NCI-H446 treated with DMSO at 0.1 percent for 48 hours (cell line): ENCODE measurements around the gene TSC22D1.

Source experiments
- DNase-seq: peaks from one replicate; lab custom pipeline; 2025; lab: John Stamatoyannopoulos, UW

Gene TSC22D1

GRCh38 chr13:44403461-44404056 is 172.6 kb downstream of the TSC22D1 start:
- no peak for DNase-seq

GRCh38 chr13:44402899-44403445 is 173.2 kb downstream of the TSC22D1 start:
- no peak for DNase-seq

GRCh38 chr13:44401577-44401976 is 174.6 kb downstream of the TSC22D1 start:
- DNase-seq, result no peak

- DNase-seq, result no peak
Observed at GRCh38 chr13:44400736-44401135, 175.4 kb downstream of the TSC22D1 start.

- no peak for DNase-seq
Observed at GRCh38 chr13:44399074-44399473, 177.1 kb downstream of the TSC22D1 start.

GRCh38 chr13:44398606-44399005 is 177.5 kb downstream of the TSC22D1 start:
- no peak for DNase-seq

GRCh38 chr13:44397766-44398223 is 178.3 kb downstream of the TSC22D1 start:
- DNase-seq, result no peak

- no peak for DNase-seq
Observed at GRCh38 chr13:44396701-44397580, 179.2 kb downstream of the TSC22D1 start.

- no peak for DNase-seq
Observed at GRCh38 chr13:44395976-44396694, 180.0 kb downstream of the TSC22D1 start.

GRCh38 chr13:44394658-44395057 is 181.5 kb downstream of the TSC22D1 start:
- DNase-seq, result no peak

GRCh38 chr13:44393391-44393790 is 182.7 kb downstream of the TSC22D1 start:
- no peak for DNase-seq

GRCh38 chr13:44389876-44390275 is 186.3 kb downstream of the TSC22D1 start:
- DNase-seq, result no peak

GRCh38 chr13:44389060-44389666 is 187.0 kb downstream of the TSC22D1 start:
- DNase-seq, result no peak

- DNase-seq, result no peak
Observed at GRCh38 chr13:44388427-44389059, 187.6 kb downstream of the TSC22D1 start.

GRCh38 chr13:44386913-44387556 is 189.1 kb downstream of the TSC22D1 start:
- no peak for DNase-seq

GRCh38 chr13:44385847-44386246 is 190.3 kb downstream of the TSC22D1 start:
- no peak for DNase-seq

GRCh38 chr13:44385401-44385800 is 190.7 kb downstream of the TSC22D1 start:
- no peak for DNase-seq

- DNase-seq, result no peak
Observed at GRCh38 chr13:44384778-44385177, 191.4 kb downstream of the TSC22D1 start.

- DNase-seq, result no peak
Observed at GRCh38 chr13:44383945-44384344, 192.2 kb downstream of the TSC22D1 start.

- no peak for DNase-seq
Observed at GRCh38 chr13:44382635-44383145, 193.4 kb downstream of the TSC22D1 start.
